GM23338 (cell line): Measurements from ENCODE around the gene CCDC188. TPM values are rescaled to one million over a fixed set of nuclear protein-coding genes. Genes with fewer than 3 reads are reported as not detected.

Experiments
- ATAC-seq: fragments of 200-7000 bp; cut with Tn5 transposase; 3 replicates; pipeline ENCODE4 v1.9.1; 2020
- DNase-seq: peaks from one replicate; pipeline ENCODE4 v3.0.0-alpha.2; 2015; ENCODE audit warnings: low spot score
- H2AFZ ChIP-seq: fragments of 200-600 bp; sonication (generic); 2 replicates; pipeline ENCODE4 v1.8.0; 2016; ENCODE audit warnings: antibody characterized with exemption, mild to moderate bottlenecking, moderate library complexity
- H3F3A ChIP-seq: fragments of 200-600 bp; sonication (generic); replicated peaks from 2 replicates; pipeline ENCODE4 v1.8.0; 2017; ENCODE audit warnings: antibody characterized with exemption, mixed run types, low read depth
- H3K27ac ChIP-seq: fragments of 200-600 bp; sonication (generic); 2 replicates; pipeline ENCODE4 v1.6.1; 2016; ENCODE audit warnings: low read depth
- H3K27me3 ChIP-seq: fragments of 200-600 bp; sonication (generic); 2 replicates; pipeline ENCODE4 v1.8.0; 2016; ENCODE audit warnings: mild to moderate bottlenecking, mixed run types, moderate library complexity; ENCODE audit not compliant: insufficient read depth
- H3K36me3 ChIP-seq: fragments of 200-600 bp; sonication (generic); 2 replicates; pipeline ENCODE4 v1.8.0; 2016; ENCODE audit warnings: mild to moderate bottlenecking; ENCODE audit not compliant: insufficient read depth
- H3K4me1 ChIP-seq: fragments of 200-600 bp; sonication (generic); 2 replicates; pipeline ENCODE4 v1.8.0; 2016; ENCODE audit warnings: mild to moderate bottlenecking, moderate library complexity; ENCODE audit not compliant: insufficient read depth
- H3K4me2 ChIP-seq: fragments of 200-600 bp; sonication (generic); 2 replicates; pipeline ENCODE4 v1.7.1; 2017; ENCODE audit warnings: mixed run types
- H3K4me3 ChIP-seq: fragments of 200-600 bp; sonication (generic); 2 replicates; pipeline ENCODE4 v1.6.1; 2016; ENCODE audit warnings: mixed run types
- H3K79me2 ChIP-seq: fragments of 200-600 bp; sonication (generic); replicated peaks from 2 replicates; pipeline ENCODE4 v1.8.0; 2017; ENCODE audit warnings: mild to moderate bottlenecking; ENCODE audit not compliant: insufficient read depth
- H3K9me2 ChIP-seq: fragments of 200-600 bp; sonication (generic); 2 replicates; pipeline ENCODE4 v1.8.0; 2017; ENCODE audit not compliant: insufficient read depth
- H4K20me1 ChIP-seq: fragments of 200-600 bp; sonication (generic); replicated peaks from 2 replicates; pipeline ENCODE4 v1.8.0; 2017; ENCODE audit warnings: mild to moderate bottlenecking; ENCODE audit not compliant: insufficient read depth
- H3K27ac Mint-ChIP-seq: 2 replicates; pipeline ENCODE4 v1.8.0; 2020; ENCODE audit warnings: inconsistent platforms, mild to moderate bottlenecking, moderate library complexity, mixed read lengths
- H3K27me3 Mint-ChIP-seq: 3 replicates; pipeline ENCODE4 v1.8.0; 2022; ENCODE audit warnings: low read depth, mild to moderate bottlenecking, moderate library complexity, mixed read lengths, inconsistent platforms; ENCODE audit not compliant: insufficient read depth, poor library complexity
- H3K36me3 Mint-ChIP-seq: 3 replicates; pipeline ENCODE4 v1.8.0; 2021; ENCODE audit warnings: low read depth, mild to moderate bottlenecking, inconsistent platforms, moderate library complexity, mixed read lengths
- H3K4me1 Mint-ChIP-seq: 3 replicates; pipeline ENCODE4 v1.8.0; 2020; ENCODE audit warnings: mild to moderate bottlenecking, inconsistent platforms, mixed read lengths
- H3K4me3 Mint-ChIP-seq: 3 replicates; pipeline ENCODE4 v1.8.0; 2021; ENCODE audit warnings: moderate library complexity, mild to moderate bottlenecking, inconsistent platforms, mixed read lengths
- H3K9me3 Mint-ChIP-seq: 3 replicates; pipeline ENCODE4 v1.8.0; 2020; ENCODE audit warnings: moderate library complexity, mild to moderate bottlenecking, inconsistent platforms, mixed read lengths
- CREB1 ChIP-seq: fragments of 250-450 bp; sonication (Bioruptor Pico); IDR thresholded peaks from 2 replicates; pipeline ENCODE4 v1.5.0; 2020; ENCODE audit warnings: low read depth, mild to moderate bottlenecking, moderate library complexity
- EZH2 ChIP-seq: fragments of 200-600 bp; sonication (generic); IDR thresholded peaks from one replicate; pipeline ENCODE4 v1.8.0; 2017; ENCODE audit warnings: antibody characterized with exemption, mild to moderate bottlenecking, low read depth; ENCODE audit not compliant: unreplicated experiment
- EZH2phosphoT487 ChIP-seq: fragments of 200-600 bp; sonication (generic); IDR thresholded peaks from one replicate; pipeline ENCODE4 v1.8.1; 2018; ENCODE audit warnings: antibody characterized with exemption; ENCODE audit not compliant: unreplicated experiment
- JUNB ChIP-seq: IDR thresholded peaks from one replicate; pipeline ENCODE4 v1.6.1; 2016; ENCODE audit warnings: antibody characterized with exemption; ENCODE audit not compliant: unreplicated experiment
- NANOG ChIP-seq: IDR thresholded peaks from 2 replicates; pipeline ENCODE4 v1.6.1; 2016; ENCODE audit warnings: antibody characterized with exemption, borderline replicate concordance
- POLR2AphosphoS5 ChIP-seq: IDR thresholded peaks from 2 replicates; pipeline ENCODE4 v1.6.1; 2016; ENCODE audit warnings: antibody characterized with exemption, low read depth
- STAT1 ChIP-seq: IDR thresholded peaks from one replicate; pipeline ENCODE4 v1.6.1; 2016; ENCODE audit warnings: antibody characterized with exemption; ENCODE audit not compliant: unreplicated experiment
- ZNF114 ChIP-seq: fragments of 250-450 bp; sonication (Bioruptor Pico); IDR thresholded peaks from 2 replicates; pipeline ENCODE4 v1.5.0; 2020; ENCODE audit warnings: mild to moderate bottlenecking, moderate library complexity
- ZNF331 ChIP-seq: fragments of 250-450 bp; sonication (Bioruptor Pico); IDR thresholded peaks from 2 replicates; pipeline ENCODE4 v1.5.0; 2020; ENCODE audit warnings: low read depth, mild to moderate bottlenecking, moderate library complexity
- polyA plus RNA-seq: library from polyadenylated mRNA; unstranded; fragments of >200 nt; fragmentation: Nextera tagmentation; extraction: Ambion mirVana; gene quantifications from 2 replicates; pipeline ENCODE4 v1.2.1, GENCODE V29; 2016
- total RNA-seq: library from RNA; depleted of rRNA; stranded (reverse); fragments of >200 nt; shearing (Covaris generic); gene quantifications from 2 replicates; pipeline ENCODE4 v1.2.3, GENCODE V29; 2014
- TF ChIP-seq, protein P1 (sequence below), 2 experiments: fragments of 200-600 bp in 1 of 2; sonication (generic) in 1 of 2; conservative IDR thresholded peaks; 2 replicates each; pipeline versions ENCODE4 v1.5.1 to v1.6.1; 2016 to 2017; ENCODE audit warnings: antibody characterized with exemption in 2 of 2, low read depth in 2 of 2, mild to moderate bottlenecking in 2 of 2, moderate library complexity in 1 of 2
- TF ChIP-seq, protein P2 (sequence below): IDR thresholded peaks from 2 replicates; pipeline ENCODE4 v1.6.1; 2016; ENCODE audit warnings: antibody characterized with exemption
- TF ChIP-seq, protein P3 (sequence below): fragments of 250-450 bp; sonication (Bioruptor Pico); IDR thresholded peaks from 2 replicates; pipeline ENCODE4 v1.5.0; 2020; ENCODE audit warnings: mild to moderate bottlenecking, moderate library complexity
- TF ChIP-seq, protein P4 (sequence below): IDR thresholded peaks from one replicate; pipeline ENCODE4 v1.6.1; 2018; ENCODE audit warnings: antibody characterized with exemption; ENCODE audit not compliant: unreplicated experiment

CCDC188 gene
- total and polyA plus RNA-seq, 2 experiments from 2014 or later: not detected

DNA sequence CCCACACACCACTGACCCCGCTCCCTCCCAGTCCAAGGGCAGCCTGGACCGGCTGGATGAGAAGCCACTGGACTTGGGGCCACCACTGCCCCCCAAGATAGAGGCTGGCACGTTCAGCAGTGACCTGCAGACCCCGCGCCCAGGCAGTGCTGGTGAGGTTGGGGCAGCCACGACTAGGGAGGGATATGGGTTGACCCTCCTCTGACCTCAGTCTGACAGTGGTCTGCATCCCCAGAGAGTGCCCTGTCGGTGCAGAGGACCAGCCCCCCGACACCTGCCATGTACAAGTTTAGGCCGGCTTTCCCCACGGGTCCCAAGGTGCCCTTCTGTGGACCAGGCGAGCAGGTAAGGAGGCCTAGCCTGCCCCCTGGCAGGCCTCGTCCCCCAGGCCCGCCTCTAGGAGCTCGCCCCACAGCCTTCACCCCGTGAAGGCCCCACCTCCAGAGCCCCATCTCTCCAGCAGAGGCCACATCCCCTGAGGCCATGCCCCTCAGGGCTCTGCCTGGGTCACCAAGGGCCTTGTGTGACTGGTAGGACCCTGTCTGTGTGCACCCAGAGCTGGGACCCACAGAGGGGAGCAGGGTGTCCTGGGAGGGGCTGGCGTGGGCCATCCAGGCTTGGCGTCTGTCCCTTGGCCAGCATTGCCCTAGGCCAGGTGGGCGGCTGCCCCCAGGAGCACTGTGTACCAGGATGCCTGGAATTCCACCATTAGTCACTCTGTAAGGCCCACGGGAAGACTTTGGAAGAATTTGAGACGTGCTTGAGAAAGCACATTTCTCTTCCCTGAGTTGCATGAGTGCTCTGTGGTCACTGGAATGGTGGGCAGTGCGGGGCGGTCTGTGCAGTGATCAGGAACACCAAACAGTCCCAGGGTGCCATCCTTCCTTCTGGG, 9.4 kb downstream of the CCDC188 start:
- Histone ChIP-seq H3K79me2 (peaks cover 4% of the 10 kb centered on the region; the same call in 1 of the 2 replicates), H3K9me2 (no peaks in the 10 kb centered on the region), H2AFZ (no peak overlapping the region), H4K20me1 (no peaks in the 10 kb centered on the region; the same call in 1 of the 2 replicates), H3K27me3 (no peaks in the 10 kb centered on the region), H3K4me1 (no peaks in the 10 kb centered on the region), H3F3A (no peaks in the 10 kb centered on the region), H3K36me3 (no peaks in the 10 kb centered on the region), H3K4me3 (no peak overlapping the region), H3K4me2 (no peak overlapping the region), H3K27ac (no peak overlapping the region)
- DNase-seq (no peak), ATAC-seq (no peak)
- TF ChIP-seq, protein P1, sequence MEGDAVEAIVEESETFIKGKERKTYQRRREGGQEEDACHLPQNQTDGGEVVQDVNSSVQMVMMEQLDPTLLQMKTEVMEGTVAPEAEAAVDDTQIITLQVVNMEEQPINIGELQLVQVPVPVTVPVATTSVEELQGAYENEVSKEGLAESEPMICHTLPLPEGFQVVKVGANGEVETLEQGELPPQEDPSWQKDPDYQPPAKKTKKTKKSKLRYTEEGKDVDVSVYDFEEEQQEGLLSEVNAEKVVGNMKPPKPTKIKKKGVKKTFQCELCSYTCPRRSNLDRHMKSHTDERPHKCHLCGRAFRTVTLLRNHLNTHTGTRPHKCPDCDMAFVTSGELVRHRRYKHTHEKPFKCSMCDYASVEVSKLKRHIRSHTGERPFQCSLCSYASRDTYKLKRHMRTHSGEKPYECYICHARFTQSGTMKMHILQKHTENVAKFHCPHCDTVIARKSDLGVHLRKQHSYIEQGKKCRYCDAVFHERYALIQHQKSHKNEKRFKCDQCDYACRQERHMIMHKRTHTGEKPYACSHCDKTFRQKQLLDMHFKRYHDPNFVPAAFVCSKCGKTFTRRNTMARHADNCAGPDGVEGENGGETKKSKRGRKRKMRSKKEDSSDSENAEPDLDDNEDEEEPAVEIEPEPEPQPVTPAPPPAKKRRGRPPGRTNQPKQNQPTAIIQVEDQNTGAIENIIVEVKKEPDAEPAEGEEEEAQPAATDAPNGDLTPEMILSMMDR (conservative IDR thresholded peaks at IDR 0.05; ENCODE audit: low read depth in 2 of 2): no peak
- TF ChIP-seq, protein P2, sequence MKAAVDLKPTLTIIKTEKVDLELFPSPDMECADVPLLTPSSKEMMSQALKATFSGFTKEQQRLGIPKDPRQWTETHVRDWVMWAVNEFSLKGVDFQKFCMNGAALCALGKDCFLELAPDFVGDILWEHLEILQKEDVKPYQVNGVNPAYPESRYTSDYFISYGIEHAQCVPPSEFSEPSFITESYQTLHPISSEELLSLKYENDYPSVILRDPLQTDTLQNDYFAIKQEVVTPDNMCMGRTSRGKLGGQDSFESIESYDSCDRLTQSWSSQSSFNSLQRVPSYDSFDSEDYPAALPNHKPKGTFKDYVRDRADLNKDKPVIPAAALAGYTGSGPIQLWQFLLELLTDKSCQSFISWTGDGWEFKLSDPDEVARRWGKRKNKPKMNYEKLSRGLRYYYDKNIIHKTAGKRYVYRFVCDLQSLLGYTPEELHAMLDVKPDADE: no peak
- TF ChIP-seq NANOG: no peak
- TF ChIP-seq EZH2phosphoT487: no peak
- TF ChIP-seq CREB1: no peak
- no peak for TF ChIP-seq POLR2AphosphoS5
- TF ChIP-seq ZNF114 (CRISPR knock-in tag): no peak
- TF ChIP-seq, protein P3, sequence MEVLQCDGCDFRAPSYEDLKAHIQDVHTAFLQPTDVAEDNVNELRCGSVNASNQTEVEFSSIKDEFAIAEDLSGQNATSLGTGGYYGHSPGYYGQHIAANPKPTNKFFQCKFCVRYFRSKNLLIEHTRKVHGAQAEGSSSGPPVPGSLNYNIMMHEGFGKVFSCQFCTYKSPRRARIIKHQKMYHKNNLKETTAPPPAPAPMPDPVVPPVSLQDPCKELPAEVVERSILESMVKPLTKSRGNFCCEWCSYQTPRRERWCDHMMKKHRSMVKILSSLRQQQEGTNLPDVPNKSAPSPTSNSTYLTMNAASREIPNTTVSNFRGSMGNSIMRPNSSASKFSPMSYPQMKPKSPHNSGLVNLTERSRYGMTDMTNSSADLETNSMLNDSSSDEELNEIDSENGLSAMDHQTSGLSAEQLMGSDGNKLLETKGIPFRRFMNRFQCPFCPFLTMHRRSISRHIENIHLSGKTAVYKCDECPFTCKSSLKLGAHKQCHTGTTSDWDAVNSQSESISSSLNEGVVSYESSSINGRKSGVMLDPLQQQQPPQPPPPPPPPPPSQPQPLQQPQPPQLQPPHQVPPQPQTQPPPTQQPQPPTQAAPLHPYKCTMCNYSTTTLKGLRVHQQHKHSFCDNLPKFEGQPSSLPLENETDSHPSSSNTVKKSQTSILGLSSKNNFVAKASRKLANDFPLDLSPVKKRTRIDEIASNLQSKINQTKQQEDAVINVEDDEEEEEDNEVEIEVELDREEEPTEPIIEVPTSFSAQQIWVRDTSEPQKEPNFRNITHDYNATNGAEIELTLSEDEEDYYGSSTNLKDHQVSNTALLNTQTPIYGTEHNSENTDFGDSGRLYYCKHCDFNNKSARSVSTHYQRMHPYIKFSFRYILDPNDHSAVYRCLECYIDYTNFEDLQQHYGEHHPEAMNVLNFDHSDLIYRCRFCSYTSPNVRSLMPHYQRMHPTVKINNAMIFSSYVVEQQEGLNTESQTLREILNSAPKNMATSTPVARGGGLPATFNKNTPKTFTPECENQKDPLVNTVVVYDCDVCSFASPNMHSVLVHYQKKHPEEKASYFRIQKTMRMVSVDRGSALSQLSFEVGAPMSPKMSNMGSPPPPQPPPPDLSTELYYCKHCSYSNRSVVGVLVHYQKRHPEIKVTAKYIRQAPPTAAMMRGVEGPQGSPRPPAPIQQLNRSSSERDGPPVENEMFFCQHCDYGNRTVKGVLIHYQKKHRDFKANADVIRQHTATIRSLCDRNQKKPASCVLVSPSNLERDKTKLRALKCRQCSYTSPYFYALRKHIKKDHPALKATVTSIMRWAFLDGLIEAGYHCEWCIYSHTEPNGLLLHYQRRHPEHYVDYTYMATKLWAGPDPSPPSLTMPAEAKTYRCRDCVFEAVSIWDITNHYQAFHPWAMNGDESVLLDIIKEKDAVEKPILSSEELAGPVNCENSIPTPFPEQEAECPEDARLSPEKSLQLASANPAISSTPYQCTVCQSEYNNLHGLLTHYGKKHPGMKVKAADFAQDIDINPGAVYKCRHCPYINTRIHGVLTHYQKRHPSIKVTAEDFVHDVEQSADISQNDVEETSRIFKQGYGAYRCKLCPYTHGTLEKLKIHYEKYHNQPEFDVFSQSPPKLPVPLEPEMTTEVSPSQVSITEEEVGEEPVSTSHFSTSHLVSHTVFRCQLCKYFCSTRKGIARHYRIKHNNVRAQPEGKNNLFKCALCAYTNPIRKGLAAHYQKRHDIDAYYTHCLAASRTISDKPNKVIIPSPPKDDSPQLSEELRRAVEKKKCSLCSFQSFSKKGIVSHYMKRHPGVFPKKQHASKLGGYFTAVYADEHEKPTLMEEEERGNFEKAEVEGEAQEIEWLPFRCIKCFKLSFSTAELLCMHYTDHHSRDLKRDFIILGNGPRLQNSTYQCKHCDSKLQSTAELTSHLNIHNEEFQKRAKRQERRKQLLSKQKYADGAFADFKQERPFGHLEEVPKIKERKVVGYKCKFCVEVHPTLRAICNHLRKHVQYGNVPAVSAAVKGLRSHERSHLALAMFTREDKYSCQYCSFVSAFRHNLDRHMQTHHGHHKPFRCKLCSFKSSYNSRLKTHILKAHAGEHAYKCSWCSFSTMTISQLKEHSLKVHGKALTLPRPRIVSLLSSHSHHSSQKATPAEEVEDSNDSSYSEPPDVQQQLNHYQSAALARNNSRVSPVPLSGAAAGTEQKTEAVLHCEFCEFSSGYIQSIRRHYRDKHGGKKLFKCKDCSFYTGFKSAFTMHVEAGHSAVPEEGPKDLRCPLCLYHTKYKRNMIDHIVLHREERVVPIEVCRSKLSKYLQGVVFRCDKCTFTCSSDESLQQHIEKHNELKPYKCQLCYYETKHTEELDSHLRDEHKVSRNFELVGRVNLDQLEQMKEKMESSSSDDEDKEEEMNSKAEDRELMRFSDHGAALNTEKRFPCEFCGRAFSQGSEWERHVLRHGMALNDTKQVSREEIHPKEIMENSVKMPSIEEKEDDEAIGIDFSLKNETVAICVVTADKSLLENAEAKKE (CRISPR knock-in tag): no peak
- no peak for TF ChIP-seq JUNB
- no peak for TF ChIP-seq STAT1
- TF ChIP-seq ZNF331 (CRISPR knock-in tag): no peak
- no peak for TF ChIP-seq EZH2
- TF ChIP-seq, protein P4, sequence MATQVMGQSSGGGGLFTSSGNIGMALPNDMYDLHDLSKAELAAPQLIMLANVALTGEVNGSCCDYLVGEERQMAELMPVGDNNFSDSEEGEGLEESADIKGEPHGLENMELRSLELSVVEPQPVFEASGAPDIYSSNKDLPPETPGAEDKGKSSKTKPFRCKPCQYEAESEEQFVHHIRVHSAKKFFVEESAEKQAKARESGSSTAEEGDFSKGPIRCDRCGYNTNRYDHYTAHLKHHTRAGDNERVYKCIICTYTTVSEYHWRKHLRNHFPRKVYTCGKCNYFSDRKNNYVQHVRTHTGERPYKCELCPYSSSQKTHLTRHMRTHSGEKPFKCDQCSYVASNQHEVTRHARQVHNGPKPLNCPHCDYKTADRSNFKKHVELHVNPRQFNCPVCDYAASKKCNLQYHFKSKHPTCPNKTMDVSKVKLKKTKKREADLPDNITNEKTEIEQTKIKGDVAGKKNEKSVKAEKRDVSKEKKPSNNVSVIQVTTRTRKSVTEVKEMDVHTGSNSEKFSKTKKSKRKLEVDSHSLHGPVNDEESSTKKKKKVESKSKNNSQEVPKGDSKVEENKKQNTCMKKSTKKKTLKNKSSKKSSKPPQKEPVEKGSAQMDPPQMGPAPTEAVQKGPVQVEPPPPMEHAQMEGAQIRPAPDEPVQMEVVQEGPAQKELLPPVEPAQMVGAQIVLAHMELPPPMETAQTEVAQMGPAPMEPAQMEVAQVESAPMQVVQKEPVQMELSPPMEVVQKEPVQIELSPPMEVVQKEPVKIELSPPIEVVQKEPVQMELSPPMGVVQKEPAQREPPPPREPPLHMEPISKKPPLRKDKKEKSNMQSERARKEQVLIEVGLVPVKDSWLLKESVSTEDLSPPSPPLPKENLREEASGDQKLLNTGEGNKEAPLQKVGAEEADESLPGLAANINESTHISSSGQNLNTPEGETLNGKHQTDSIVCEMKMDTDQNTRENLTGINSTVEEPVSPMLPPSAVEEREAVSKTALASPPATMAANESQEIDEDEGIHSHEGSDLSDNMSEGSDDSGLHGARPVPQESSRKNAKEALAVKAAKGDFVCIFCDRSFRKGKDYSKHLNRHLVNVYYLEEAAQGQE: no peak
- Mint-ChIP-seq H3K9me3 (no peaks in the 10 kb centered on the region), H3K4me1 (no peaks in the 10 kb centered on the region), H3K27ac (no peak overlapping the region), H3K4me3 (no peak overlapping the region), H3K27me3 (peaks cover 7% of the 10 kb centered on the region), H3K36me3 (no peaks in the 10 kb centered on the region)
